H9 (cell line): Measurements from ENCODE around the gene CDH22. TPM values are rescaled to one million over a fixed set of nuclear protein-coding genes. Genes with fewer than 3 reads are reported as not detected.

Experiments used
- DNase-seq: peaks from one replicate; pipeline ENCODE4 v3.0.0-alpha.2; 2017
- H2AFZ ChIP-seq: one replicate; pipeline ENCODE4 v1.6.1; 2013; ENCODE audit warnings: mild to moderate bottlenecking, low read length, control low read depth, moderate library complexity
- H2AK5ac ChIP-seq: 2 replicates; pipeline ENCODE4 v1.6.1; 2013; ENCODE audit warnings: low read length, control low read depth, mixed read lengths; ENCODE audit not compliant: insufficient read length
- H2BK120ac ChIP-seq: one replicate; pipeline ENCODE4 v1.6.1; 2013; ENCODE audit warnings: low read depth, mild to moderate bottlenecking, low read length, control low read depth, inconsistent platforms; ENCODE audit not compliant: poor library complexity, severe bottlenecking
- H2BK12ac ChIP-seq: 2 replicates; pipeline ENCODE4 v1.6.1; 2013; ENCODE audit warnings: low read length, control low read depth, mixed read lengths, low read depth; ENCODE audit not compliant: insufficient read length
- H2BK15ac ChIP-seq: 2 replicates; pipeline ENCODE4 v1.6.1; 2013; ENCODE audit warnings: low read depth, low read length, control low read depth
- H2BK20ac ChIP-seq: one replicate; pipeline ENCODE4 v1.6.1; 2013; ENCODE audit warnings: low read depth, mild to moderate bottlenecking, low read length, control low read depth, inconsistent platforms; ENCODE audit not compliant: poor library complexity, severe bottlenecking
- H2BK5ac ChIP-seq: 2 replicates; pipeline ENCODE4 v1.6.1; 2013; ENCODE audit warnings: low read length, control low read depth, mixed read lengths; ENCODE audit not compliant: insufficient read length
- H3K14ac ChIP-seq: 2 replicates; pipeline ENCODE4 v1.6.1; 2013; ENCODE audit warnings: low read length, control low read depth; ENCODE audit not compliant: insufficient read depth
- H3K18ac ChIP-seq: 2 replicates; pipeline ENCODE4 v1.6.1; 2013; ENCODE audit warnings: low read depth, mild to moderate bottlenecking, mixed read lengths, low read length, control low read depth; ENCODE audit not compliant: insufficient read length
- H3K23ac ChIP-seq: 2 replicates; pipeline ENCODE4 v1.6.1; 2013; ENCODE audit warnings: low read length, control low read depth, mixed read lengths, low read depth; ENCODE audit not compliant: insufficient read length
- H3K23me2 ChIP-seq: 2 replicates; pipeline ENCODE4 v1.6.1; 2013; ENCODE audit warnings: low read depth, mild to moderate bottlenecking, mixed read lengths, low read length, control low read depth; ENCODE audit not compliant: insufficient read length, poor library complexity, severe bottlenecking
- H3K27ac ChIP-seq: 2 replicates; pipeline ENCODE4 v1.5.1; 2013; ENCODE audit warnings: low read length, control low read depth, mixed read lengths, low read depth; ENCODE audit not compliant: insufficient read length
- H3K27me3 ChIP-seq: 2 replicates; pipeline ENCODE4 v1.6.1; 2013; ENCODE audit warnings: low read length, control low read depth, inconsistent platforms; ENCODE audit not compliant: insufficient read depth
- H3K4ac ChIP-seq: 2 replicates; pipeline ENCODE4 v1.6.1; 2013; ENCODE audit warnings: low read depth, mild to moderate bottlenecking, control low read depth, inconsistent platforms, low read length, moderate library complexity
- H3K4me1 ChIP-seq: 2 replicates; pipeline ENCODE4 v1.6.1; 2013; ENCODE audit warnings: low read length, control low read depth, inconsistent platforms; ENCODE audit not compliant: insufficient read depth
- H3K4me2 ChIP-seq: 2 replicates; pipeline ENCODE4 v1.6.1; 2013; ENCODE audit warnings: low read length, control low read depth, mixed read lengths; ENCODE audit not compliant: insufficient read length, insufficient read depth
- H3K56ac ChIP-seq: 2 replicates; pipeline ENCODE4 v1.6.1; 2013; ENCODE audit warnings: low read depth, mild to moderate bottlenecking, mixed read lengths, low read length, control low read depth; ENCODE audit not compliant: insufficient read length
- H3K79me1 ChIP-seq: 2 replicates; pipeline ENCODE4 v1.6.1; 2013; ENCODE audit warnings: low read depth, mild to moderate bottlenecking, moderate library complexity, low read length, control low read depth, inconsistent platforms; ENCODE audit not compliant: insufficient read depth, poor library complexity, severe bottlenecking
- H3K79me2 ChIP-seq: 2 replicates; pipeline ENCODE4 v1.6.1; 2013; ENCODE audit warnings: low read length, control low read depth, inconsistent platforms; ENCODE audit not compliant: insufficient read depth
- H3K9ac ChIP-seq: 2 replicates; pipeline ENCODE4 v1.6.1; 2013; ENCODE audit warnings: low read length, control low read depth, mixed read lengths; ENCODE audit not compliant: insufficient read length; ENCODE audit errors: extremely low read depth
- H3K9me3 ChIP-seq: one replicate; pipeline ENCODE4 v1.6.1; 2013; ENCODE audit warnings: low read depth, low read length, inconsistent platforms; ENCODE audit not compliant: control insufficient read depth
- H3T11ph ChIP-seq: one replicate; pipeline ENCODE4 v1.6.1; 2013; ENCODE audit warnings: mild to moderate bottlenecking, low read length, control low read depth, inconsistent platforms
- H4K20me1 ChIP-seq: one replicate; pipeline ENCODE4 v1.6.1; 2013; ENCODE audit not compliant: control insufficient read depth, insufficient read length, insufficient read depth
- H4K5ac ChIP-seq: 2 replicates; pipeline ENCODE4 v1.6.1; 2013; ENCODE audit warnings: low read depth, mild to moderate bottlenecking, mixed read lengths, low read length, control low read depth; ENCODE audit not compliant: insufficient read length
- H4K8ac ChIP-seq: replicated peaks from 2 replicates; pipeline ENCODE4 v1.6.1; 2013; ENCODE audit warnings: low read length, control low read depth, mixed read lengths, low read depth; ENCODE audit not compliant: insufficient read length
- H4K91ac ChIP-seq: 2 replicates; pipeline ENCODE4 v1.6.1; 2013; ENCODE audit warnings: low read depth, mild to moderate bottlenecking, moderate library complexity, mixed read lengths, low read length, control low read depth; ENCODE audit not compliant: insufficient read length
- H3K27ac Mint-ChIP-seq, 3 experiments: 2 replicates in 2 of 3; 3 replicates in 1 of 3; pipeline ENCODE4 v1.8.0; 2020 to 2021; ENCODE audit warnings: mixed read lengths in 3 of 3, mild to moderate bottlenecking in 1 of 3, moderate library complexity in 1 of 3
- H3K27me3 Mint-ChIP-seq: 2 replicates; pipeline ENCODE4 v1.8.0; 2021; ENCODE audit warnings: low read depth, mild to moderate bottlenecking, moderate library complexity, mixed read lengths
- H3K36me3 Mint-ChIP-seq, 3 experiments: 2 replicates in 2 of 3; 3 replicates in 1 of 3; pipeline ENCODE4 v1.8.0; 2020 to 2021; ENCODE audit warnings: low read depth in 3 of 3, mixed read lengths in 3 of 3; ENCODE audit not compliant: insufficient read depth in 1 of 3
- H3K4me1 Mint-ChIP-seq, 2 experiments: 2 replicates each; pipeline ENCODE4 v1.8.0; 2020; ENCODE audit warnings: mixed read lengths in 2 of 2
- H3K4me3 Mint-ChIP-seq, 2 experiments: 2 replicates in 1 of 2; 3 replicates in 1 of 2; pipeline ENCODE4 v1.8.0; 2020 to 2021; ENCODE audit warnings: mild to moderate bottlenecking in 2 of 2, mixed read lengths in 2 of 2, moderate library complexity in 1 of 2
- H3K9me3 Mint-ChIP-seq, 2 experiments: 2 replicates in 1 of 2; 3 replicates in 1 of 2; pipeline ENCODE4 v1.8.0; 2020; ENCODE audit warnings: mild to moderate bottlenecking in 2 of 2, mixed read lengths in 2 of 2, moderate library complexity in 1 of 2
- CTCF ChIP-seq: fragments of 200-600 bp; sonication (generic); conservative IDR thresholded peaks from 3 replicates; pipeline ENCODE4 v1.8.0; 2021; ENCODE audit warnings: antibody characterized with exemption, mild to moderate bottlenecking
- WGBS: extraction: QIAGEN DNeasy Blood & Tissue Kit; methylation state at CpG from one replicate; pipeline ENCODE4 v1.1.7; 2013; ENCODE audit warnings: missing lambda C conversion rate, low lambda C conversion rate, mixed read lengths; ENCODE audit not compliant: insufficient read length; ENCODE audit errors: extremely low coverage; 5-methylcytosine and 5-hydroxymethylcytosine counted together
- total RNA-seq: library from RNA; stranded (reverse); gene quantifications from 2 replicates; pipeline ENCODE4 v1.2.1, GENCODE V29; 2021

The CDH22 gene
- total RNA-seq, 1 experiment from 2014 or later = not detected

GRCh38 chr20:46129955-46130481 is 178.3 kb downstream of the CDH22 start:
- H3K27ac ChIP-seq = no peak overlapping the region
- H4K5ac ChIP-seq = no peak overlapping the region
- TF ChIP-seq CTCF = no peak
- no peaks in the 10 kb centered on the region for H3K27me3 ChIP-seq
- no peak overlapping the region for H3K4ac ChIP-seq
- no peak overlapping the region for H3T11ph ChIP-seq
- H3K79me2 ChIP-seq = no peaks in the 10 kb centered on the region
- H4K8ac ChIP-seq = no peak overlapping the region
- H3K4me1 Mint-ChIP-seq = peaks cover 3 to 8% of the 10 kb centered on the region in 2 experiments
- no peaks in the 10 kb centered on the region for H3K9me3 ChIP-seq
- H2BK12ac ChIP-seq = no peak overlapping the region
- no peaks in the 10 kb centered on the region for H4K20me1 ChIP-seq
- H3K23me2 ChIP-seq = no peaks in the 10 kb centered on the region
- no peak overlapping the region for H3K18ac ChIP-seq
- H3K4me1 ChIP-seq = no peaks in the 10 kb centered on the region
- DNase-seq = no peak
- H3K23ac ChIP-seq = no peak overlapping the region
- H3K27ac Mint-ChIP-seq = no peak overlapping the region
- H3K79me1 ChIP-seq = no peaks in the 10 kb centered on the region
- H3K9me3 Mint-ChIP-seq = no peaks in the 10 kb centered on the region
- H2BK5ac ChIP-seq = no peak overlapping the region
- no peak overlapping the region for H4K91ac ChIP-seq
- no peak overlapping the region for H2BK20ac ChIP-seq
- H3K4me3 Mint-ChIP-seq = no peak overlapping the region
- no peak overlapping the region for H2BK15ac ChIP-seq
- no peak overlapping the region for H3K4me2 ChIP-seq
- H2AK5ac ChIP-seq = no peak overlapping the region
- H3K36me3 Mint-ChIP-seq = peaks cover 0 to 10% (median 8%) of the 10 kb centered on the region in 3 experiments; a peak in 6 of 7 replicates
- H3K14ac ChIP-seq = no peak overlapping the region; the same call in 1 of the 2 replicates
- no CpG with 5 or more reads among the region's 5 CpGs for WGBS
- peaks cover 40% of the 10 kb centered on the region for H3K27me3 Mint-ChIP-seq
- H2AFZ ChIP-seq = no peak overlapping the region
- no peak overlapping the region for H3K9ac ChIP-seq
- no peak overlapping the region for H3K56ac ChIP-seq
- H2BK120ac ChIP-seq = no peak overlapping the region
